ENCODE results near the gene TSPAN31.

DNA sequence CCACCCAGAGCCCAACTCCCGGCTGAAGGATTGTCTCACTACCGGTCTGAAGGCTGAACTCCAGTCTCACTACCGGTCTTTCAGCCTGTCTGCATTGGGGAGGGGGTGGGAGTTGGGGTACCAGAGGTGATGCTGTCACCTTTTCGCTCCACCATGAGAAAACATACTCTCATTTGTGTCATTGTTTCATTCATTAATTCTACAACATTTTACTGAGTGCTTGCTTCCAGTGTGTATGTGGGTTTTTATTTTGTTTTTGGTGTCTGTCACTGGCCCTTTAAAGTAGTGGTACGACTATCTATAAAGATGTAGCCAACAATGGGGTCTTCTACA lies 7.8 kb downstream of the TSPAN31 start:
- no peak for TF ChIP-seq FOXP2 (optimal IDR thresholded peaks at IDR 0.05; ENCODE audit: borderline replicate concordance, extremely low read depth, extremely low read length, insufficient read depth)
- TF ChIP-seq POLR2AphosphoS5 (IDR thresholded peaks at IDR 0.05; ENCODE audit: low read depth, low read length), result no peak
- TF ChIP-seq, protein P1, sequence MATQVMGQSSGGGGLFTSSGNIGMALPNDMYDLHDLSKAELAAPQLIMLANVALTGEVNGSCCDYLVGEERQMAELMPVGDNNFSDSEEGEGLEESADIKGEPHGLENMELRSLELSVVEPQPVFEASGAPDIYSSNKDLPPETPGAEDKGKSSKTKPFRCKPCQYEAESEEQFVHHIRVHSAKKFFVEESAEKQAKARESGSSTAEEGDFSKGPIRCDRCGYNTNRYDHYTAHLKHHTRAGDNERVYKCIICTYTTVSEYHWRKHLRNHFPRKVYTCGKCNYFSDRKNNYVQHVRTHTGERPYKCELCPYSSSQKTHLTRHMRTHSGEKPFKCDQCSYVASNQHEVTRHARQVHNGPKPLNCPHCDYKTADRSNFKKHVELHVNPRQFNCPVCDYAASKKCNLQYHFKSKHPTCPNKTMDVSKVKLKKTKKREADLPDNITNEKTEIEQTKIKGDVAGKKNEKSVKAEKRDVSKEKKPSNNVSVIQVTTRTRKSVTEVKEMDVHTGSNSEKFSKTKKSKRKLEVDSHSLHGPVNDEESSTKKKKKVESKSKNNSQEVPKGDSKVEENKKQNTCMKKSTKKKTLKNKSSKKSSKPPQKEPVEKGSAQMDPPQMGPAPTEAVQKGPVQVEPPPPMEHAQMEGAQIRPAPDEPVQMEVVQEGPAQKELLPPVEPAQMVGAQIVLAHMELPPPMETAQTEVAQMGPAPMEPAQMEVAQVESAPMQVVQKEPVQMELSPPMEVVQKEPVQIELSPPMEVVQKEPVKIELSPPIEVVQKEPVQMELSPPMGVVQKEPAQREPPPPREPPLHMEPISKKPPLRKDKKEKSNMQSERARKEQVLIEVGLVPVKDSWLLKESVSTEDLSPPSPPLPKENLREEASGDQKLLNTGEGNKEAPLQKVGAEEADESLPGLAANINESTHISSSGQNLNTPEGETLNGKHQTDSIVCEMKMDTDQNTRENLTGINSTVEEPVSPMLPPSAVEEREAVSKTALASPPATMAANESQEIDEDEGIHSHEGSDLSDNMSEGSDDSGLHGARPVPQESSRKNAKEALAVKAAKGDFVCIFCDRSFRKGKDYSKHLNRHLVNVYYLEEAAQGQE (IDR thresholded peaks at IDR 0.05; ENCODE audit: insufficient read depth in 1 of 2, low read depth in 2 of 2, low read length in 2 of 2), result no peak
- no peak for TF ChIP-seq SIN3A (IDR thresholded peaks at IDR 0.05; ENCODE audit: borderline replicate concordance, insufficient read depth, low read length)
